ENCODE measurements around the gene FHIP1A.

DNA sequence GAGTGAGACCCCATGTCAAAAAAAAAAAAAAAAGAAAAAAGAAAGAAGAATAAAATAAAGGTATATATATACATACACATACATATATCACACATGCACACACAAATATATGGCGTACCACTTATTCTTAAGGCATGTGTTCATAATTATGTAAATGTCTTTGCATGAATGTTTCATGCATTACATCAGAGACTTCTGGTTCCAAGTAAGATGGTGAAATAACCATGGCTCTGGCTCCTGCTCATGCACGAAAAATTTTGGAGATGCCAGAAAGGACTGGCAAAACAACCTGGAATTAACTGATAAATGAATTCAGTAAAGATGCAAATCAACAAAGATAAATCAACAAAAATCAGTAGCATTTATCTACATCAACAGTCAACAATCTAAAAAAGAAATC lies 19.7 kb upstream of the FHIP1A start:
- TF ChIP-seq, protein P1, sequence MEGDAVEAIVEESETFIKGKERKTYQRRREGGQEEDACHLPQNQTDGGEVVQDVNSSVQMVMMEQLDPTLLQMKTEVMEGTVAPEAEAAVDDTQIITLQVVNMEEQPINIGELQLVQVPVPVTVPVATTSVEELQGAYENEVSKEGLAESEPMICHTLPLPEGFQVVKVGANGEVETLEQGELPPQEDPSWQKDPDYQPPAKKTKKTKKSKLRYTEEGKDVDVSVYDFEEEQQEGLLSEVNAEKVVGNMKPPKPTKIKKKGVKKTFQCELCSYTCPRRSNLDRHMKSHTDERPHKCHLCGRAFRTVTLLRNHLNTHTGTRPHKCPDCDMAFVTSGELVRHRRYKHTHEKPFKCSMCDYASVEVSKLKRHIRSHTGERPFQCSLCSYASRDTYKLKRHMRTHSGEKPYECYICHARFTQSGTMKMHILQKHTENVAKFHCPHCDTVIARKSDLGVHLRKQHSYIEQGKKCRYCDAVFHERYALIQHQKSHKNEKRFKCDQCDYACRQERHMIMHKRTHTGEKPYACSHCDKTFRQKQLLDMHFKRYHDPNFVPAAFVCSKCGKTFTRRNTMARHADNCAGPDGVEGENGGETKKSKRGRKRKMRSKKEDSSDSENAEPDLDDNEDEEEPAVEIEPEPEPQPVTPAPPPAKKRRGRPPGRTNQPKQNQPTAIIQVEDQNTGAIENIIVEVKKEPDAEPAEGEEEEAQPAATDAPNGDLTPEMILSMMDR (IDR thresholded peaks at IDR 0.05; ENCODE audit: extremely low read depth in 1 of 2, insufficient read depth in 1 of 2, low read depth in 1 of 2, low read length in 2 of 2): no peak
- no peak for TF ChIP-seq POLR2AphosphoS5 (IDR thresholded peaks at IDR 0.05; ENCODE audit: insufficient read depth, low read depth, low read length)
- TF ChIP-seq POLR2A (IDR thresholded peaks at IDR 0.05; ENCODE audit: low read depth, low read length): no peak
- TF ChIP-seq EZH2 (IDR thresholded peaks at IDR 0.05; ENCODE audit: borderline replicate concordance, low read depth, low read length, severe bottlenecking): no peak
- no peak for TF ChIP-seq JUN (IDR thresholded peaks at IDR 0.05; ENCODE audit: borderline replicate concordance, insufficient read depth, insufficient read length, low read depth)
- TF ChIP-seq, protein P2, sequence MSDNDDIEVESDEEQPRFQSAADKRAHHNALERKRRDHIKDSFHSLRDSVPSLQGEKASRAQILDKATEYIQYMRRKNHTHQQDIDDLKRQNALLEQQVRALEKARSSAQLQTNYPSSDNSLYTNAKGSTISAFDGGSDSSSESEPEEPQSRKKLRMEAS (IDR thresholded peaks at IDR 0.05; ENCODE audit: insufficient read depth, insufficient read length): no peak
- no peak for TF ChIP-seq GATA2 (IDR thresholded peaks at IDR 0.05; ENCODE audit: insufficient read depth, insufficient read length, low read depth, low read length)
- no peak for TF ChIP-seq FOS (IDR thresholded peaks at IDR 0.05; ENCODE audit: borderline replicate concordance, insufficient read depth, low read length)
- no peak for TF ChIP-seq MYC (IDR thresholded peaks at IDR 0.05; ENCODE audit: low read depth, low read length)
